ENCODE data around the gene ASB10.

GRCh38 chr7:151208253-151208862 lies 21.3 kb upstream of the ASB10 start:
- TF ChIP-seq CTCF (IDR thresholded peaks at IDR 0.05): no peak
- no peak for TF ChIP-seq ETV6 (CRISPR knock-in tag; IDR thresholded peaks at IDR 0.05)
- TF ChIP-seq IRF1 (CRISPR knock-in tag; IDR thresholded peaks at IDR 0.05): no peak
